ENCODE data around the gene DLD.
A peak's percentile ranks its signal among the peaks of the same experiment; 100 is the strongest.

Gene DLD

DNA sequence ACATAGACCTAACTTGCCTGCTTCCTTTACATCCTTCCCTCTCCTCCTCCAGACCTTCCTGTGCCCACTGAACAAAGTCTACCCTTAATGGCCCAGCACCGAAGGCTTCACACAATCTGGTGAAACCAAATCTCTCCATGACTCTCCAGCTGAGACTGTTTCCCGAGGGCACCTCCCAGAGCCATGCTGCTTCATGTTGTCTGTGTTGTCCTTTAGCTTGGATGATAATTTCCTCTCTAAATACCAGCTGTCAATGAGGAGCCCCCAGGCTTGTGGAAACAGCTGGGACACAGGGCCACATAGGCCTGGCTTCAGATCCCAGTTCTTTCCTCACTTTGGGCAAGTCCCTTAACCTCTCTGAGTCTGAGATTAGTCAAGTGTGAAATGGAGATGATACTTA is 54.3 kb downstream of the DLD start:
- TF ChIP-seq, protein P1, sequence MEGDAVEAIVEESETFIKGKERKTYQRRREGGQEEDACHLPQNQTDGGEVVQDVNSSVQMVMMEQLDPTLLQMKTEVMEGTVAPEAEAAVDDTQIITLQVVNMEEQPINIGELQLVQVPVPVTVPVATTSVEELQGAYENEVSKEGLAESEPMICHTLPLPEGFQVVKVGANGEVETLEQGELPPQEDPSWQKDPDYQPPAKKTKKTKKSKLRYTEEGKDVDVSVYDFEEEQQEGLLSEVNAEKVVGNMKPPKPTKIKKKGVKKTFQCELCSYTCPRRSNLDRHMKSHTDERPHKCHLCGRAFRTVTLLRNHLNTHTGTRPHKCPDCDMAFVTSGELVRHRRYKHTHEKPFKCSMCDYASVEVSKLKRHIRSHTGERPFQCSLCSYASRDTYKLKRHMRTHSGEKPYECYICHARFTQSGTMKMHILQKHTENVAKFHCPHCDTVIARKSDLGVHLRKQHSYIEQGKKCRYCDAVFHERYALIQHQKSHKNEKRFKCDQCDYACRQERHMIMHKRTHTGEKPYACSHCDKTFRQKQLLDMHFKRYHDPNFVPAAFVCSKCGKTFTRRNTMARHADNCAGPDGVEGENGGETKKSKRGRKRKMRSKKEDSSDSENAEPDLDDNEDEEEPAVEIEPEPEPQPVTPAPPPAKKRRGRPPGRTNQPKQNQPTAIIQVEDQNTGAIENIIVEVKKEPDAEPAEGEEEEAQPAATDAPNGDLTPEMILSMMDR (IDR thresholded peaks at IDR 0.05; ENCODE audit: low read depth, low read length): no peak
- no peak for DNase-seq (ENCODE audit: low read depth in 2 of 2)
- no peak overlapping the region for H3K4me3 ChIP-seq (replicated peaks in 1 of 2; ENCODE audit: low read depth in 2 of 2, low read length in 2 of 2)

DNA sequence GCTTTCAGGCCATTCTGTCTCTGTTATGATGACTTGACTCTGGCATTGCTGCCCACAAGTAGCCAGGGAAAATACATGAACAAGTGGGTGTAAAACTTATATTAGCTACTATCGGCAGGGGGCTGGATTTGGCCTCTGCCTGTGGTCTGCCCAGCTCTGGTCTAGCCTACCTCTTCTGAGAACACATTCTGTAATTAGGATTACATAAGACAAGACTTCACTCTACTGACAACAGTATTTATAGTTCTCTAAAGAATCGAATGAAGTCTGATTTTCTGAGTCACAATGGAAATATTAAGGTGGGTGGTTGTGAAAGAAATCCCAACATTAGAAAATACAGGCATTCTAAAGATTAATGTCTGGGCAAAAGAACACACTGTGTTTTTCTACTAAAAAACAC is 55.5 kb downstream of the DLD start:
- H3K4me3 ChIP-seq (replicated peaks in 1 of 2; ENCODE audit: low read depth in 2 of 2, low read length in 2 of 2): no peak overlapping the region
- TF ChIP-seq, protein P1 (IDR thresholded peaks at IDR 0.05; ENCODE audit: low read depth, low read length): no peak
- DNase-seq (ENCODE audit: low read depth in 2 of 2): peak in 1 of 2 donors; percentile 66

DNA sequence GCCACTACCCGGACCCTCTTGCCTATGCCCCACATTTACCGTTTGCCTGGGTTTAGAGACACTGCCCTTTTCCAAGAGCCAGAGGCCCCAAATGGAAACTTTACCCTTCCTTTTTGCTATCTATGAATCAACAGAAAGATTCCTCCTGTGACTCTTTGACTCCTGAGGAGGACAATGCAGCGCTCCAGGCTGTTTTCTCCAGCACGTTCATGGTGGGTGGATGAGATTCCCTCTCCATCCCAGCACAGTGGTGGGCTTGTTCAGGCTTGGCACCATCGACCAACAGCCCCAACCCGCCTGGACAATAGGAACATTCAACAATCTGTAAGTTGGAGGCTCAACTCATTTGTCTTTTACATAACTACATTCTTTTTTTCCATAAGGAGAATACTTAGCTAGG is 55.9 kb downstream of the DLD start:
- H3K4me3 ChIP-seq (replicated peaks in 1 of 2; ENCODE audit: low read depth in 2 of 2, low read length in 2 of 2): no peak overlapping the region
- TF ChIP-seq, protein P1 (IDR thresholded peaks at IDR 0.05; ENCODE audit: low read depth, low read length): no peak
- no peak for DNase-seq (ENCODE audit: low read depth in 2 of 2)

DNA sequence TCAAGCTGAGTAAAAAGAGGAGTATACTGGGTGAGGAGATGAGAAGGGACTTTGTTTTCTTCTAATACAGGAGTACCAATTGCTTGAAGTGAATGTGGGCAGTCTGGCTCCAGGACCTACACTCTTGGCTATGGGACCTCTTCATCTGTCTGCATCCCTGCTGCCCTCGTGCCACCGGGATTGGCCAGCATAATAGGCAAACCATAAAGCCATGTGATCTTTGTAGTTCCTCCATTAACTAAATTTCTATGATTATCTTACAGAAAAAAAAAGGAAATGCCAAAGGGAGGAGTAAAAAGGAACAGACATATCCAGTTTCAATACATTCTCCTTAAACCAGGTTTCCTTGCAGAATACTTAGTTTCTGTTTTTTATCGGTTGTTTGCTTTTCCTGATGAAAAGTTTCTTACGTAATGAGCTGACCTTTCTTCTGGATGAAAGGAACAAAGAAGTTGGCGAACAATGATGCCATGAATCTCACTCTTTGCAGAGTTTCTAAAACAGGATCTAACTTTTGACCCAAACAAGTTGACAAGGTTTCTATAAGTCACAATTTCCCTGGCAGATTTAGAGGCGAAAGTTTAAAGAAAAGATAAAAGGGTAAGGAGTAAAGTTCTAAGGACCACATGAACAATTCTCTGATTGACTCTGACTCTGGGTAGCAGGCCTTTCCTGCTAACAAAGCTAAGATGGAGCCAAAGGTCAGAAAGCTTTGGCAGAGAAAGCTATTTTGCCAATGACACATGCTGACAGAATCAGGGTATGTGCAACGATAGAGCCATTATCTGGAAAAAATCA is 57.9 kb downstream of the DLD start:
- TF ChIP-seq, protein P1 (IDR thresholded peaks at IDR 0.05; ENCODE audit: low read depth, low read length): no peak
- H3K4me3 ChIP-seq (replicated peaks in 1 of 2; ENCODE audit: low read depth in 2 of 2, low read length in 2 of 2): no peak overlapping the region
- peak; percentile 79 to 92 for DNase-seq (ENCODE audit: low read depth in 2 of 2)

DNA sequence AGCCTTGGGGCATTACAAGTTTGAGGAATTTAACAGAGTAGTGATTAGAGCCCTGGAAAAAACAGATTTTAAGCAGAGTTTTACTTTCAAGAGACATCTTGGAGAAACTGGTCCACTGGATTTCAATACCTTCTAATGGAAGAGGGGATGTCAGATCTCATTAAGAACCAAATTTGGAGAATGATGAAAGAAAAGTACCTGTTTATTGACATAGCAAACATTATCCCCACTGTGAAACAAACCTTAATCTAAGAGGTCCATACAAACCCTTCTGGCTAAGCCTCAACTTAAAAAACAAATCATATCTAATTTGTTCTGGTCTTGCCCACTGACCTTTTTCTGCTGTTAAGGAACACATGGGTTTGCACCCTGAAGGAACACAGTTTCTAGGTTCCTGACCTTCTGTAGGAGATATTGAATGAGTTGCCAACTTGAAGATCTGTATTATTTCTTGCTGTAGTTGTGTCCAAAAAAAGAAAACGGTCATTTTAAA is 58.5 kb downstream of the DLD start:
- DNase-seq (ENCODE audit: low read depth in 2 of 2): no peak
- TF ChIP-seq, protein P1 (IDR thresholded peaks at IDR 0.05; ENCODE audit: low read depth, low read length): no peak
- H3K4me3 ChIP-seq (replicated peaks in 1 of 2; ENCODE audit: low read depth in 2 of 2, low read length in 2 of 2): no peak overlapping the region

DNA sequence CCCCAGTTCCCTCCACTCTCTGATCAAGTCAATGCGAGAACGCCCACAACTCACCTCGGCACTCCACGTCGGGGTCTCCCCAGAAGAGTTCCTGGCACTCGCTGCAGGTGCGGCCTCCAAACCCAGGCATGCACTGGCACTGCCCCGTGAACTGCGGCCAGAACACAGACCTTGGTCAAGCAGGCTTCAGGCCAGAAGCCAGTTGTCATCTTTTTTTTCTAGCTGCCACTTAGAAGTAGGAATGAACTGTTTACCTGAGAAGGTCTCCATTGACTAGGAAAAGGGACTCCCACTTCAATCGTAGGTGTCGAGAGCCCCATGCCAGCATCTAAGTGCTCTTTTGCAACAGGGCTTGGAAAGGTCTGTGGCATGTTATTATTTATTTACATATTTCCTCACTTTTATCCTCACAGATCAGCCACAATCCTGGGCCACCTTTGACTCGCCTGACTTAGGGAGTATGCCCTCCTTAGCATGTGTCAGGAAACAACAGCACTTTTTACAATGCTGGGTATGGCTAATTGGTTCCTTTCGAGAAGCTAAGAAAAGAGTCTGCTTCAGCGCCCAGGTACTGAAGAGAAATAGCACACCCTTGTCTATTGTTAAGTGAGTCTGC is 60.3 kb downstream of the DLD start:
- H3K4me3 ChIP-seq (replicated peaks in 1 of 2; ENCODE audit: low read depth in 2 of 2, low read length in 2 of 2): no peak overlapping the region
- no peak for DNase-seq (ENCODE audit: low read depth in 2 of 2)
- TF ChIP-seq, protein P1 (IDR thresholded peaks at IDR 0.05; ENCODE audit: low read depth, low read length): no peak

Data from cardiac fibroblast (primary cell).